Inferior parietal cortex (tissue), 1 donor: ENCODE measurements around the gene PAPSS2.
"Not testable (repeated sequence)": the region's sequence is repeated elsewhere in the genome, so short reads cannot be mapped to it uniquely, and the experiment has no call there.

Experiments
- DNase-seq: peaks from one replicate; pipeline ENCODE4 v3.0.0-alpha.2; 2016; ENCODE audit errors: extremely low spot score

The PAPSS2 gene

GRCh38 chr10:87659571-87660483 lies at the start of gene PAPSS2:
Gene PAPSS2, plus strand, starts transcription at chr10:87659878. Its CDS starts 104 bp downstream, at chr10:87659982.
- no peak for DNase-seq

DNA sequence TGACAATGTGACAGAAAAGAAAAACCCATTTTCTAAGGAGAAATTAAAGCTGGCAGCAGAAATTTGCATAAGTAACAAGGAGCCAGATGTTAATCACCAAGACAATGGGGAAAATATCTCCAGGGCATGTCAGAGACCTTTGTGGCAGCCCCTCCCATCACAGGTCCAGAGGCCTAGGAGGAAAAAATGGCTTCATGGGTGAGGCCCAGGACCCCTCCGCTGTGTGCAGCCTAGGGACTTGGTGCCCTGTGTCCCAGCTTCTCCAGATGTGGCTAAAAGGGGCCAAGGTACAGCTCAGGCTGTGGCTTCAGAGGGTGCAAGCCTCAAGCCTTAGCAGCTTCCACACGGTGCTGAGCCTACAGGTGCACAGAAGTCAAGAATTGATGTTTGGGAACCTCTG lies 48.3 kb upstream of the PAPSS2 start:
- not testable (repeated sequence) for DNase-seq

DNA sequence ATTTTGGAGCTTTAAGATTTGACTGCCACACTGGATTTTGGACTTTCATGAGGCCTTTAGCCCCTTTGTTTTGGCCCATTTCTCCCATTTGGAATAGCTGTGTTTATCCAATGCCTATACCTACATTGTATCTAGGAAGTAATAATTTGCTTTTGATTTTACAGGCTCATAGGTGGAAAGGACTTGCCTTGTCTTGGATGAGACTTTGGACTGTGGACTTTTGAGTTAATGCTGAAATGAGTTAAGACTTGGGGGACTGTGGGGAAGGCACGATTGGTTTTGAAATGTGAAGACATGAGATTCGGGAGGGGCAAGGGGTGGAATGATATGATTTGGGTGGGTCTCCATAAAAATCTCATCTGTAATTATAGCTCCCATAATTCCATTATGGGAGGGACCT lies 47.6 kb upstream of the PAPSS2 start:
- no peak for DNase-seq

DNA sequence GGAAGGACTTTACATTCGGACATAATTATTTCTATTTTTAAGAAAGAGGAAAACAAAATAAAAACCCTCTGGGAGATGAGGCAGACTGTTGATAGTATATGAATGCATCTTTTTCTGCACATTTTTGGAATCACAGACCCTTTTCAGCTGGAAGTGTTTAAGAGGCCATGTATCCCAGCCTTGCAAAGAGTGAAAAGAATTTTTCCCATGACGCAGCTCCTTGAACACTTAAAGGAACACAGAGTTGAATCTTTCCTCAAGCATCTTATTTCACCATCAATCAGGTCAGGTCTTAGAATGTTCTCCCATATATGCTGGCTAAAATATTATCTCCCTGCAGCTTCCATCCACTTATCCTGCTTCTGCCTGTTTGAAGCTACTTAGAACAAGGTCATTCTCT lies 45.9 kb upstream of the PAPSS2 start:
- no peak for DNase-seq

GRCh38 chr10:87615856-87616255 lies 43.8 kb upstream of the PAPSS2 start:
- no peak for DNase-seq

DNA sequence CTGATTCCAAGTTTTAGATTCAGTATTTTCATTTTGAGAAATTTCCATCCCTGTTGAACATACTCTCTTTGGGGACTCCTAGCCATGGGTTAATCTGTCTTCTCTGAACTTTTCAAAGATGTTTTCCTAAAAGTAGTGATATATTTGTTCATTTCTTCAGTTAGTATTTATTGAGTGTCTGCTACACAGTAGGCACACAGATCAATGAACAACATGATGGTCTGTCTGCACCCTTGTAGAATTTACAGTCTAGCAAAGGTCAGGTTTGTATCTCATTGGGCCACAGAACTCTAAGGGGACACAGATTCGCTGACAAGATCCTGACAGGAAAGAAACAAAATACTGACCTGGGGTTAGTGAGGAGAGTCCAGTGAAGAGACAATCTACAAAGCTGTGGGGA lies 42.2 kb upstream of the PAPSS2 start:
- DNase-seq = no peak

DNA sequence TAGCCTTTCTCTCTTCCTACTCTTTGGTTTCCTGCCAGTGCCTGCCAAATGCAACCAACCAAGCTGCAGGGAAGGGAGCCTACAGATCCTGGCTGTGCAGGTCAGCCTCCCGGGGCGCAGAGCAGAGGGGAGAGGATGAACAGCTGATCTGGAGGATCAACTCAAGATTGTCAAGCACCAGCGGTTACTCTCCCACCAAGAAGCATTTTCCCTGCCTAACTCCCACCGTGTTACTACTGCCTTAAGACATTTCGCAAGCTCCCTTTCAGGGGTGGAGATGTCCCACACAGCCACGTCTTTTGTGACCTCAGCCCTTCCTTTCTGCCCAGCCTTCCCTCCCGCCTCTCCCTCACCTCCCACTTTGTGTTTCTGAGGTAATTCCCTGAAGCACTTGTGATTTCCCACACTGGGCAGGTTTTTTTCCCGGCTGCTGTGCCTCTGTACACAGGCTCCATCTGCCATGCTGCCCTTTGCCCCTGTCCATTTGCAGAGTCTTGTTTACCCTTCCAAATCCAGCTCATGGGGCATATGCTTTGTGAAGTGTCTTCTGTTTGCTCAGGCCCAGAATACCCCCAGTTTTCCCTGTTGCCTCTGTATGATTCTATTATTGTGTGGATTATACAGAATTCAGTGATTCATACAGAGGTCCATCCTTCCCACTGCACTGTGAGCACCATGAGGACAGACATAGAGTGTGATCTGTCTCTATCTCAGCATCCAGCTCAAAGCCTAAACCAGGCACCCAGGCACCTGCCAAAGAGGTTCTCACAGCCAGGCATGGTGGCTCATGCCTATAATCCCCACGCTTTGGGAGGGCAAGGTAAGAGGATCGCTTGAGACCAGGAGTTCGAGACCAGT lies 40.9 kb upstream of the PAPSS2 start:
- no peak for DNase-seq

- no peak for DNase-seq
These were observed 40.0 kb upstream of the PAPSS2 start for GRCh38 chr10:87619705-87620104.

- DNase-seq = not testable (repeated sequence)
These were observed 38.2 kb upstream of the PAPSS2 start for GRCh38 chr10:87621440-87621839.

DNA sequence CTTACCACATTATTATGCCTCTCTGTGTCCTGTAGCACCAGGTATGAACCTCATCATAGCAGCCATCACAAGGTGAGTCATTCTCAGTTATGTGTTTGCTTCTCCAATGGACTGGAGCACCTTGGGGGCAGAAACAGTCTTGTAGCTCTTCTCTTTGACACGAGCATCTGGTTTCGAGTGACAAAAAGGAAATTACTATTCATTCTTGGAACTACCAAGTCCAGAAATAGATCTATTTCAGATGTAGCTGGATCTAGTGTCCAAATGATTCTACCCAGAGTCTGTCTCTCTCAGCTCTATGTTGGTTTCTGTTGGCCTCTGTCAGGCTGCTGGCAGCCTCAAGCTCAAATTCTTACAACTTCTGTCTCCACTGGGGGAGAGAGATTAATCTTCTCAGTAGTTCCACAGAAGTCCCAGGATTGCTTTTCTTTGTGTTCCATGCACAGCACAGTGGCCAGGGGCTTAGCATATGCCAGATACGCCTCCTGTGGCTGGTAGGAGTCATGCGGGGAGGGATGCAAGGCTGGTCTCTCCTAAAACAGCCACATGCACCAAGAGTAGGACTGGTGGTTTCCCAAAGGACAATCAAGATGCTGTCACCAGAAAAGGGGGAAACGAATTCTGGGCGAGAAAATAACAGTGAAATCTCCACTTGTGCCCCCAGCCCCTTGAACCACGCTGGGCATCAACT lies 37.2 kb upstream of the PAPSS2 start:
- no peak for DNase-seq

GRCh38 chr10:87623191-87623590 lies 36.5 kb upstream of the PAPSS2 start:
- DNase-seq = no peak

- no peak for DNase-seq
These were observed 34.0 kb upstream of the PAPSS2 start for GRCh38 chr10:87625661-87626060.

DNA sequence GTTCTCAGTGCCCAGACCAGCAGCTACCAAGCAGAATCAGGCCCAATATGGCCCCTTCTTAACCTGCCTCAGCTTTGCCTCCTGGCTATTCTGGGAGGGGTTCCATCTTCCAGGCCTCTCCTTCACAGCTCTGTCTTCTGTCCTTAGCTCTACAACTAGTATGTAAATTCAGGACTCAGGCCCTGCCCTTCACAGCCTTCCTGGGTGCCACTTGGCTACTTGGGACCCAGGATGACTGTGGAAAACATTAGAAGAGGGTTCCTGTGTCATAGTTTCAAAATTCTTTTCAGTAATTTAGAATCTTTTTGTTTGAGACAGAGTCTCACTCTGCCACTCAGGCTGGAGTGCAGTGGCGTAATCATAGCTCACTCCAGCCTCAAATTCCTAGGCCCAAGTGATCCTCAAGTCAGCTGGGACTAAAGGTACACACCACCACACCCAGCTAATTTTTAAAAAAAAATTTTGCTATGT lies 33.2 kb upstream of the PAPSS2 start:
- DNase-seq = no peak

GRCh38 chr10:87630171-87630570 lies 29.5 kb upstream of the PAPSS2 start:
- DNase-seq = no peak

DNA sequence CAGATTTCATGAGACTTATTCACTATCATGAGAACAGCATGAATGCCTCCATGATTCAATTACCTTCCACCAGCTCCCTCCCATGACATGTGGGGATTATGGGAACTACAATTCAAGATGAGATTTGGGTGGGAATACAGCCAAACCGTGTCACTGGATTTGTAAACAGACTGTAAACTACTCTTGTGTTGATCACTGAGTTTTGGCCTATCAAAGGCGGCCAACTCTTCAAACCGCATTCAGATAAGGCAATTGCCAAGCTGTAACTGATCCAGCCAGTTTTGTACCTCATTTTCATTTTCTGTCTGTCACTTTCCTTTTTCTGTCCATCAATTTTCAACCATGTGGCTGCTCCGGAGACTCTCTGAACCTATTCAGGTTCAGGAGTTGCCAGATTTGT lies 27.2 kb upstream of the PAPSS2 start:
- no peak for DNase-seq

GRCh38 chr10:87634311-87634710 lies 25.4 kb upstream of the PAPSS2 start:
- DNase-seq = no peak

GRCh38 chr10:87635498-87636312 lies 24.0 kb upstream of the PAPSS2 start:
- DNase-seq = no peak

GRCh38 chr10:87636313-87636915 lies 23.3 kb upstream of the PAPSS2 start:
- DNase-seq = no peak

DNA sequence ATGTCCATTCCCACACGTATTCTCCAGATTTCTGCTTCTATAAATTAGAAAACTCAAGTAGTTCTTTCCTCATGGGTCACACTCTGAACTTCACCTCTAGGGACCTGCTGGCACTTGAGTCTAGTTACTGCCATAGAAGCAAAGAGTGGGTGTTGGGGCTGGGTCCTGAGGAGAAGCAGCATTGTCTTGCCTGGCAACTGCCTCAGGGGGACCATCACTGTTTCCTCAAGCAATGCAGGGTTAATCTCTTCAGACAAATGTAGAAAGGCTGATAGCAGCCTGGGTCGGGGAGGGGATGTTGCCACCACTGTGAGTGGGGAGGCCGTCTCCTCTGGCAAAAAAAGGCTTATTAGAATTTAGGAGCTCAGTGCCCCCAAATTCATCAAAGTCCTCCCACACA lies 20.2 kb upstream of the PAPSS2 start:
- DNase-seq = no peak

GRCh38 chr10:87640043-87640442 lies 19.6 kb upstream of the PAPSS2 start:
- DNase-seq = no peak

DNA sequence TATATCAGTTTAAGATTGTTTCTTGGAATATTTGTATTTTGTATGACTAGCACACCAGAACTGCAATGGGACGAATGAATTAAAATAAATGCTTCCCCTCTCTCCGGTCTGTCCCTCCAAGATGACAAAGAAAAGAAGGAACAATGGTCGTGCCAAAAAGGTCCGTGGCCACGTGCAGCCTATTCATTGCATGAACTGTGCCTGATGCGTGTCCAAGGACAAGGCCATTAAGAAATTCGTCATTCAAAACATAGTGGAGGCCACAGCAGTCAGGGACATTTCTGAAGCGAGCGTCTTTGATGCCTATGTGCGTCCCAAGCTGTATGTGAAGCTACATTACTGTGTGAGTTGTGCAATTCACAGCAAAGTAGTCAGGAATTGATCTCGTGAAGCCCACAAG lies 17.2 kb upstream of the PAPSS2 start:
- no peak for DNase-seq
